GM10248 (cell line): Measurements from ENCODE around the gene ZNF224.

Source experiments
- CTCF ChIA-PET: fragments of 300-600 bp; sonication (Branson Sonifier 250); formaldehyde crosslinking; extraction: SDS; loops from one replicate; lab custom pipeline; 2021; ENCODE audit warnings: antibody characterized with exemption; lab: Yijun Ruan, JAX
- POLR2A ChIA-PET: fragments of 350-650 bp; sonication (Branson Sonifier 250); formaldehyde crosslinking; extraction: SDS; loops from one replicate; lab custom pipeline; 2020; ENCODE audit warnings: antibody characterized with exemption; lab: Yijun Ruan, JAX
- DNase-seq: peaks from one replicate; pipeline ENCODE4 v3.0.0; 2012; ENCODE audit errors: extremely low spot score
- TF ChIP-seq, protein P1 (sequence below): IDR thresholded peaks from 2 replicates; pipeline ENCODE4 v1.5.1; 2012; ENCODE audit warnings: mild to moderate bottlenecking, low read depth; ENCODE audit errors: extremely low read depth, missing control alignments, control extremely low read depth

The ZNF224 gene

DNA sequence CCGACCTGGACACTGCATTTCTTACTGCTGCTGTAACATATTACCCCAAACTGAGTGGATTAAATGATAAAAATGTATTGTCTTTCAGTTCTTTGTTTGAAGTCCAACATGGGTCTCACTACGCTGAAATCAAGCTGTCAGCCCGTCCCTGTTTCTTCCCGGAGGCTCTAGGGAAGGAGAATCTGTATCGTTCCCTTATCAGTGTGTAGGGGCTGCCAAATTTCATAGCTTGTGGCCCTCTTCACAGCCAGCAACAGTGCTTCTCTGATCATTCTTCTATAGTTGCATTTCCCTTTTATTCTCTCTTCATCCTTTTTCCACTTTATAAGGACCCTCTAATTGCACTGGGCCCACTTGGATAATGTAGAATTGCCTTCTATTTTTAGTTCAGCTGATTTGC lies 57.3 kb downstream of the ZNF224 start:
- ChIA-PET CTCF (interaction anchor here (1.4 kb wide), 1 partner anchor 15 kb away, joined by 3 read pairs; no protein-coding TSS in a partner anchor), POLR2A (no interaction called here)
- DNase-seq: no peak
- TF ChIP-seq, protein P1, sequence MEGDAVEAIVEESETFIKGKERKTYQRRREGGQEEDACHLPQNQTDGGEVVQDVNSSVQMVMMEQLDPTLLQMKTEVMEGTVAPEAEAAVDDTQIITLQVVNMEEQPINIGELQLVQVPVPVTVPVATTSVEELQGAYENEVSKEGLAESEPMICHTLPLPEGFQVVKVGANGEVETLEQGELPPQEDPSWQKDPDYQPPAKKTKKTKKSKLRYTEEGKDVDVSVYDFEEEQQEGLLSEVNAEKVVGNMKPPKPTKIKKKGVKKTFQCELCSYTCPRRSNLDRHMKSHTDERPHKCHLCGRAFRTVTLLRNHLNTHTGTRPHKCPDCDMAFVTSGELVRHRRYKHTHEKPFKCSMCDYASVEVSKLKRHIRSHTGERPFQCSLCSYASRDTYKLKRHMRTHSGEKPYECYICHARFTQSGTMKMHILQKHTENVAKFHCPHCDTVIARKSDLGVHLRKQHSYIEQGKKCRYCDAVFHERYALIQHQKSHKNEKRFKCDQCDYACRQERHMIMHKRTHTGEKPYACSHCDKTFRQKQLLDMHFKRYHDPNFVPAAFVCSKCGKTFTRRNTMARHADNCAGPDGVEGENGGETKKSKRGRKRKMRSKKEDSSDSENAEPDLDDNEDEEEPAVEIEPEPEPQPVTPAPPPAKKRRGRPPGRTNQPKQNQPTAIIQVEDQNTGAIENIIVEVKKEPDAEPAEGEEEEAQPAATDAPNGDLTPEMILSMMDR: no peak

DNA sequence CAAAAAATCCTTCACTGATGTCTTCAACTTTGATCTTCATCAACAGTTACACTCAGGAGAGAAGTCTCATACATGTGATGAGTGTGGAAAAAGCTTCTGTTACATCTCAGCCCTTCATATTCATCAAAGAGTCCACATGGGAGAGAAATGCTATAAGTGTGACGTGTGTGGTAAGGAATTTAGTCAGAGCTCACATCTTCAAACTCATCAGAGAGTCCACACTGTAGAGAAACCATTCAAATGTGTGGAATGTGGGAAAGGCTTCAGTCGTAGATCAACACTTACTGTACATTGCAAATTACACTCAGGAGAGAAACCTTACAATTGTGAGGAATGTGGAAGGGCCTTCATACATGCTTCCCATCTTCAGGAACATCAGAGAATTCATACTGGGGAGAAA lies 62.3 kb downstream of the ZNF224 start:
- TF ChIP-seq, protein P1: no peak
- no peak for DNase-seq
- ChIA-PET POLR2A (no interaction called here), CTCF (no interaction called here)
